Psoas muscle (tissue), 8 donors: Measurements from ENCODE around the gene PNLIP. TPM values are rescaled to one million over a fixed set of nuclear protein-coding genes. Genes with fewer than 3 reads are reported as not detected.

Experiments
- ATAC-seq, 4 donors: fragments of 200-7000 bp; cut with Tn5 transposase; one replicate each; pipeline ENCODE4 v1.9.1; 2020; ENCODE audit warnings: moderate library complexity in 3 of 4, mild to moderate bottlenecking in 2 of 4
- DNase-seq, 2 donors: peaks; one replicate each; pipeline ENCODE4 v3.0.0-alpha.2; 2020
- H3K27ac ChIP-seq: fragments of 200-600 bp; one replicate; pipeline ENCODE4 v1.8.0; 2022
- H3K27me3 ChIP-seq, 3 donors: fragments of 200-600 bp in 1 of 3; one replicate each; pipeline versions ENCODE4 v1.6.1 to v1.8.0; 2013 to 2022; ENCODE audit warnings: low read length in 2 of 3, mild to moderate bottlenecking in 2 of 3, moderate library complexity in 1 of 3; ENCODE audit not compliant: insufficient read depth in 3 of 3
- H3K36me3 ChIP-seq, 2 donors: fragments of 200-600 bp in 1 of 2; one replicate each; pipeline versions ENCODE4 v1.6.1 to v1.8.0; 2013 to 2022; ENCODE audit warnings: low read depth in 1 of 2, mild to moderate bottlenecking in 1 of 2, moderate library complexity in 1 of 2; ENCODE audit not compliant: insufficient read depth in 1 of 2
- H3K4me1 ChIP-seq: fragments of 200-600 bp; one replicate; pipeline ENCODE4 v1.8.0; 2022
- H3K4me3 ChIP-seq: fragments of 200-600 bp; one replicate; pipeline ENCODE4 v1.8.0; 2022; ENCODE audit warnings: mild to moderate bottlenecking
- H3K9me3 ChIP-seq: fragments of 200-600 bp; one replicate; pipeline ENCODE4 v1.8.0; 2022
- CTCF ChIP-seq: fragments of 200-600 bp; IDR thresholded peaks from one replicate; pipeline ENCODE4 v1.8.0; 2022; ENCODE audit warnings: antibody characterized with exemption
- WGBS, 3 donors: extraction: QIAGEN DNeasy Blood & Tissue Kit; methylation state at CpG; one replicate each; pipeline versions ENCODE4 v1.1.6 to v1.1.7; 2013; 5-methylcytosine and 5-hydroxymethylcytosine counted together
- intact Hi-C, 2 donors: fragments of 100-400 bp; cut with DNase I; formaldehyde crosslinking; loops; one replicate each; pipeline versions ENCODE4 v1.11.0 to v1.14.2; 2022
- polyA plus RNA-seq, 3 donors: library from polyadenylated mRNA; stranded (reverse); fragments of 200-250 nt; gene quantifications; one replicate each; pipeline ENCODE4 v1.2.3, GENCODE V29; 2013
- total RNA-seq, 4 donors: library from RNA; stranded (reverse); fragmentation: NEBNext Ultra II Directional in 2 of 4; extraction: Animal tissue kit (Norgen Biotek cat#: 25700) in 2 of 4; gene quantifications; one replicate each; pipeline versions ENCODE4 v1.2.1 to v1.2.4, GENCODE V29; 2021 to 2023
- donor health status: healthy with polysubstance abuse.
- donor health status: DM: no; HTN: no; CAD: no; lungs with moderate emphysema.
- donor health status: Bipolar disorder and iron deficiency.
- donor health status: healthy.
- donor health status: DM: yes; HTN: yes; CAD: no.
- donor health status: DM: no; HTN: no; CAD: no.
- donor health status: DM: no; HTN: no; CAD: no.
- donor health status: DM: yes; HTN: yes; CAD: no.

Gene PNLIP
- total and polyA plus RNA-seq, 7 donors = 0.03 to 3.5 (median 0.15) TPM; not detected in 2

DNA sequence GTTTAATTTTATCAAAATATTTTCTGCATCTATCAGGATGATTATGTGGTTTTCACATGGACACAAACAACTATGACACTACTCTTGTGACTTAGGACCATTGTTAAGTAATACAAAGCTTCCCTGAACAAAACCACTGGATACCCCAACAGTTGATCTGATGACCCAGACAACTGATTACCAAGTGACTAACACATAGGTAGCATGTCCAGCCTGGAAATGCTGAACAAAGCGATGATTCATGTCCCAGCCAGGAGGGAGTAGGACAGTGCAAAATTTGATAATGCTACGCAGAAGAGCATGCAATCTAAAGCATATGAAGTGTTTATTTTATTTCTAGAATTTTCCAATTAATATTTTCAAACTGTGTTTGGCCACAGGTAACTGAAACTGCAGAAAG is 8.9 kb upstream of the PNLIP start:
- H3K27me3 ChIP-seq = no peaks in the 10 kb centered on the region
- no peak for TF ChIP-seq CTCF
- no peak overlapping the region for H3K4me3 ChIP-seq
- no peak for ATAC-seq
- no peak overlapping the region for H3K27ac ChIP-seq
- no peak for DNase-seq
- intact Hi-C loops = no loop called here
- H3K36me3 ChIP-seq = no peaks in the 10 kb centered on the region
- peaks cover 4% of the 10 kb centered on the region for H3K9me3 ChIP-seq
- H3K4me1 ChIP-seq = no peaks in the 10 kb centered on the region
- WGBS, 3 donors = 86 to 88% (median 87%) methylated on average over 2 of the region's 2 CpGs

DNA sequence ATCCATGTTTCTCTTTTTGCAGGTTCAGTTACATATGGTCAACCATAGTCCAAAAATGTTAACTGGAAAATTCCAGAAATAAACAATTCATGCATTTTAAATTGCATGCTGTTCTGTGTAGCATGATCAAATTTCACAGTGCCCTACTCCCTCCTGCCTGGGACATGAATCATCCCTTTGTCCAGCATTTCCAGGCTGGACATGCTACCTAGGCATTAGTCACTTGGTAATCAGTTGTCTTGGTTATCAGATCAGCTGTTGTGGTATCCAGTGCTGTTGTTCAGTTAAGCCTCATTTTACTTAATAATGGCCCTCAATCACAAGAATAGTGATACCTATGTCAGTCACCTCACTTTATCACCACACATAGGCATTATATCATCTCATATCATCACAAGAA is 7.3 kb upstream of the PNLIP start:
- no peak for TF ChIP-seq CTCF
- H3K27ac ChIP-seq = no peak overlapping the region
- peaks cover 4% of the 10 kb centered on the region for H3K9me3 ChIP-seq
- H3K36me3 ChIP-seq = no peaks in the 10 kb centered on the region
- DNase-seq (no peak), ATAC-seq (no peak)
- no peaks in the 10 kb centered on the region for H3K27me3 ChIP-seq
- no peaks in the 10 kb centered on the region for H3K4me1 ChIP-seq
- intact Hi-C loops = no loop called here
- no peak overlapping the region for H3K4me3 ChIP-seq

DNA sequence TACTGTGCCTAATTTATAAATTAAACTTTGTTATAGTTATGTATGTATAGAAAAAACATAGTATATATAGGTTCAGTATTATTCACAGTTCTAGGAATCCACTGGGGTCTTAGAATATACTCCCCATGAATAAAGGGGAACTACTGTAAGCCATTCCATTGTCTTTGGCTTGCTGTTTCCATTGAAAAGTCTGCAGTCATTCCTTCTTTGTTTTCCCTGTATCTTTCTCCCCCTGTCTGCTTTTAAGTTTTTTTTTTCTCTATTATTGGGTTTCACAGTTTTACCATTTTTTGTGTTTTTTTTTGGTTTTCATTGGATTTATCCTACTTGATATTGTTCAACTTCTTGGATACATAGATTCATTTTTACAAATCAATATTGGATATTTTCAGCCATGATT is 6.7 kb upstream of the PNLIP start:
- Histone ChIP-seq H3K36me3 (no peaks in the 10 kb centered on the region), H3K4me3 (no peak overlapping the region), H3K9me3 (peaks cover 4% of the 10 kb centered on the region), H3K4me1 (no peaks in the 10 kb centered on the region), H3K27me3 (no peaks in the 10 kb centered on the region), H3K27ac (no peak overlapping the region)
- no peak for DNase-seq
- intact Hi-C loops = no loop called here
- no peak for ATAC-seq
- no peak for TF ChIP-seq CTCF

DNA sequence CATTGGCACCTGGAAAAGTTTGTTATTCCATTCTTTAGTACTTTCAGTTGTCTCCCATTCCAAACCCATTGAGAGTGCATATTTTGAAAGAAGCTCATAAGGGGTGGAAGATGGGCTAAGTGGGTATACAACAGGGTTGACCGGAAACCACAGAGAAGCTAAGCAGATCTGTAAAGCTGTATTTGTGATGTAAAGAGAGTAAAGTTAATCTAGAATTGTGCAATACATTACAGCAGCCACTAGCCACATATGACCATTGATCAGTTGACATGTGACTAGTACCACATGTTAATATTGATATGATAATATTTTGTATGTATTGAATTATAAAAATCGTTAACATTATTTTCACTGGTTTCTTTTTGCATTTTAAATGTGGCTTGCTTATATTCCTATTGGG is 4.9 kb upstream of the PNLIP start:
- intact Hi-C loops = no loop called here
- Histone ChIP-seq H3K9me3 (peaks cover 4% of the 10 kb centered on the region), H3K4me1 (no peaks in the 10 kb centered on the region), H3K27ac (no peak overlapping the region), H3K4me3 (no peak overlapping the region), H3K36me3 (no peaks in the 10 kb centered on the region), H3K27me3 (no peaks in the 10 kb centered on the region)
- ATAC-seq (no peak), DNase-seq (no peak)
- WGBS, 3 donors = 91 to 93% (median 92%) methylated on average over 2 of the region's 2 CpGs
- no peak for TF ChIP-seq CTCF

- no peaks in the 10 kb centered on the region for H3K27me3 ChIP-seq
- no peak for TF ChIP-seq CTCF
- H3K4me3 ChIP-seq = no peak overlapping the region
- no peak overlapping the region for H3K27ac ChIP-seq
- no peaks in the 10 kb centered on the region for H3K9me3 ChIP-seq
- ATAC-seq (no peak), DNase-seq (no peak)
- intact Hi-C loops = no loop called here
- no peaks in the 10 kb centered on the region for H3K4me1 ChIP-seq
- no peaks in the 10 kb centered on the region for H3K36me3 ChIP-seq
Measured at GRCh38 chr10:116542007-116542677, 3.6 kb upstream of the PNLIP start.
